ENCODE measurements around the gene NRCAM.
"Not testable (repeated sequence)": the region's sequence is repeated elsewhere in the genome, so short reads cannot be mapped to it uniquely, and the experiment has no call there.

The NRCAM gene

GRCh38 chr7:108396080-108396479, 60.2 kb downstream of the NRCAM start:
- Histone ChIP-seq H4K8ac (ENCODE audit: low read length) (no peak overlapping the region), H2AFZ (ENCODE audit: low read depth, low read length) (no peak overlapping the region), H4K91ac (ENCODE audit: low read length) (no peak overlapping the region), H3K4me1 (ENCODE audit: control insufficient read depth, insufficient read depth, low read depth, low read length) (no peaks in the 10 kb centered on the region), H3K79me1 (replicated peaks; ENCODE audit: low read length, poor library complexity, severe bottlenecking) (no peaks in the 10 kb centered on the region), H3K18ac (ENCODE audit: low read depth in 1 of 2, low read length in 2 of 2) (no peak overlapping the region), H3K23ac (ENCODE audit: low read length in 2 of 2) (no peak overlapping the region), H2BK120ac (ENCODE audit: low read depth, low read length) (no peak overlapping the region), H2BK15ac (ENCODE audit: low read depth, poor library complexity, severe bottlenecking) (no peak overlapping the region), H3K4me2 (ENCODE audit: low read length, poor library complexity, severe bottlenecking) (no peak overlapping the region), H3K4me3 (ENCODE audit: insufficient read depth in 1 of 2, low read depth in 1 of 2, low read length in 2 of 2) (no peak overlapping the region), H3K14ac (ENCODE audit: low read length in 2 of 2) (no peak overlapping the region), H3K4ac (ENCODE audit: low read depth in 1 of 2, low read length in 2 of 2) (no peak overlapping the region), H2BK12ac (ENCODE audit: low read length in 2 of 2) (no peak overlapping the region), H2AK5ac (ENCODE audit: low read length, severe bottlenecking) (no peak overlapping the region), H3K27me3 (ENCODE audit: control insufficient read depth in 1 of 2, insufficient read depth in 1 of 2, low read length in 2 of 2) (no peaks in the 10 kb centered on the region), H3K27ac (ENCODE audit: low read length, poor library complexity, severe bottlenecking) (no peak overlapping the region), H3K9ac (ENCODE audit: low read length) (no peak overlapping the region), H3K9me3 (ENCODE audit: control insufficient read depth, low read length) (no peaks in the 10 kb centered on the region), H2BK5ac (ENCODE audit: low read depth, low read length, poor library complexity, severe bottlenecking) (no peak overlapping the region), H3K36me3 (ENCODE audit: control insufficient read depth in 1 of 2, insufficient read depth in 2 of 2, low read depth in 1 of 2, low read length in 2 of 2) (no peaks in the 10 kb centered on the region)
- 92% methylated on average over 9 of the region's 9 CpGs for WGBS
- no peak for DNase-seq

GRCh38 chr7:108395426-108395825, 60.8 kb downstream of the NRCAM start:
- Histone ChIP-seq H3K4ac (ENCODE audit: low read depth in 1 of 2, low read length in 2 of 2) (no peak overlapping the region), H3K79me1 (replicated peaks; ENCODE audit: low read length, poor library complexity, severe bottlenecking) (no peaks in the 10 kb centered on the region), H4K8ac (ENCODE audit: low read length) (no peak overlapping the region)

GRCh38 chr7:108393097-108393496, 63.1 kb downstream of the NRCAM start:
- H2AK5ac ChIP-seq (ENCODE audit: low read length, severe bottlenecking); DNase-seq; H3K79me1 ChIP-seq (replicated peaks; ENCODE audit: low read length, poor library complexity, severe bottlenecking); H3K23ac ChIP-seq (ENCODE audit: low read length in 2 of 2); H3K18ac ChIP-seq (ENCODE audit: low read depth in 1 of 2, low read length in 2 of 2); H2BK12ac ChIP-seq (ENCODE audit: low read length in 2 of 2); H3K14ac ChIP-seq (ENCODE audit: low read length in 2 of 2); H4K91ac ChIP-seq (ENCODE audit: low read length); H2AFZ ChIP-seq (ENCODE audit: low read depth, low read length); H2BK5ac ChIP-seq (ENCODE audit: low read depth, low read length, poor library complexity, severe bottlenecking); H3K9ac ChIP-seq (ENCODE audit: low read length); H3K27me3 ChIP-seq (ENCODE audit: control insufficient read depth in 1 of 2, insufficient read depth in 1 of 2, low read length in 2 of 2); H3K4me2 ChIP-seq (ENCODE audit: low read length, poor library complexity, severe bottlenecking); H3K4me3 ChIP-seq (ENCODE audit: insufficient read depth in 1 of 2, low read depth in 1 of 2, low read length in 2 of 2); H3K36me3 ChIP-seq (ENCODE audit: control insufficient read depth in 1 of 2, insufficient read depth in 2 of 2, low read depth in 1 of 2, low read length in 2 of 2); H3K4me1 ChIP-seq (ENCODE audit: control insufficient read depth, insufficient read depth, low read depth, low read length); H3K4ac ChIP-seq (ENCODE audit: low read depth in 1 of 2, low read length in 2 of 2); H4K8ac ChIP-seq (ENCODE audit: low read length); H3K9me3 ChIP-seq (ENCODE audit: control insufficient read depth, low read length); H2BK120ac ChIP-seq (ENCODE audit: low read depth, low read length); H3K27ac ChIP-seq (ENCODE audit: low read length, poor library complexity, severe bottlenecking); H2BK15ac ChIP-seq (ENCODE audit: low read depth, poor library complexity, severe bottlenecking): not testable (repeated sequence)
- 62% methylated on average over 8 of the region's 10 CpGs for WGBS

More at GRCh38 chr7:108395426-108395825, 60.8 kb downstream of the NRCAM start:
- Histone ChIP-seq H2BK12ac (ENCODE audit: low read length in 2 of 2) (no peak overlapping the region), H3K18ac (ENCODE audit: low read depth in 1 of 2, low read length in 2 of 2) (no peak overlapping the region), H3K9ac (ENCODE audit: low read length) (no peak overlapping the region), H2BK120ac (ENCODE audit: low read depth, low read length) (no peak overlapping the region), H3K27me3 (ENCODE audit: control insufficient read depth in 1 of 2, insufficient read depth in 1 of 2, low read length in 2 of 2) (no peaks in the 10 kb centered on the region), H4K91ac (ENCODE audit: low read length) (no peak overlapping the region), H2AK5ac (ENCODE audit: low read length, severe bottlenecking) (no peak overlapping the region), H3K27ac (ENCODE audit: low read length, poor library complexity, severe bottlenecking) (no peak overlapping the region), H3K14ac (ENCODE audit: low read length in 2 of 2) (no peak overlapping the region), H3K4me1 (ENCODE audit: control insufficient read depth, insufficient read depth, low read depth, low read length) (no peaks in the 10 kb centered on the region), H2BK5ac (ENCODE audit: low read depth, low read length, poor library complexity, severe bottlenecking) (no peak overlapping the region), H3K4me3 (ENCODE audit: insufficient read depth in 1 of 2, low read depth in 1 of 2, low read length in 2 of 2) (no peak overlapping the region), H3K9me3 (ENCODE audit: control insufficient read depth, low read length) (no peaks in the 10 kb centered on the region), H3K4me2 (ENCODE audit: low read length, poor library complexity, severe bottlenecking) (no peak overlapping the region), H3K36me3 (ENCODE audit: control insufficient read depth in 1 of 2, insufficient read depth in 2 of 2, low read depth in 1 of 2, low read length in 2 of 2) (no peaks in the 10 kb centered on the region), H3K23ac (ENCODE audit: low read length in 2 of 2) (no peak overlapping the region), H2BK15ac (ENCODE audit: low read depth, poor library complexity, severe bottlenecking) (no peak overlapping the region), H2AFZ (ENCODE audit: low read depth, low read length) (no peak overlapping the region)
- no peak for DNase-seq

- H3K18ac ChIP-seq (ENCODE audit: low read depth in 1 of 2, low read length in 2 of 2); H3K14ac ChIP-seq (ENCODE audit: low read length in 2 of 2); H3K36me3 ChIP-seq (ENCODE audit: control insufficient read depth in 1 of 2, insufficient read depth in 2 of 2, low read depth in 1 of 2, low read length in 2 of 2); H3K4me3 ChIP-seq (ENCODE audit: insufficient read depth in 1 of 2, low read depth in 1 of 2, low read length in 2 of 2); H4K8ac ChIP-seq (ENCODE audit: low read length); DNase-seq; H3K9ac ChIP-seq (ENCODE audit: low read length); H2BK12ac ChIP-seq (ENCODE audit: low read length in 2 of 2); H3K27ac ChIP-seq (ENCODE audit: low read length, poor library complexity, severe bottlenecking); H3K79me1 ChIP-seq (replicated peaks; ENCODE audit: low read length, poor library complexity, severe bottlenecking); H3K23ac ChIP-seq (ENCODE audit: low read length in 2 of 2); H2AFZ ChIP-seq (ENCODE audit: low read depth, low read length); H3K4ac ChIP-seq (ENCODE audit: low read depth in 1 of 2, low read length in 2 of 2); H2AK5ac ChIP-seq (ENCODE audit: low read length, severe bottlenecking); H3K4me2 ChIP-seq (ENCODE audit: low read length, poor library complexity, severe bottlenecking); H2BK15ac ChIP-seq (ENCODE audit: low read depth, poor library complexity, severe bottlenecking); H2BK5ac ChIP-seq (ENCODE audit: low read depth, low read length, poor library complexity, severe bottlenecking); H2BK120ac ChIP-seq (ENCODE audit: low read depth, low read length); H3K9me3 ChIP-seq (ENCODE audit: control insufficient read depth, low read length); H4K91ac ChIP-seq (ENCODE audit: low read length); H3K4me1 ChIP-seq (ENCODE audit: control insufficient read depth, insufficient read depth, low read depth, low read length): not testable (repeated sequence)
- no CpG with 5 or more reads among the region's 2 CpGs for WGBS
- peaks cover 4 to 11% of the 10 kb centered on the region in 2 experiments for H3K27me3 ChIP-seq (ENCODE audit: control insufficient read depth in 1 of 2, insufficient read depth in 1 of 2, low read length in 2 of 2)
Observed at GRCh38 chr7:108387686-108388085, 68.5 kb downstream of the NRCAM start.
